Measurements from ENCODE around the gene LCE1D.

The LCE1D gene

GRCh38 chr1:152796421-152796820, at the start of gene LCE1D:
Gene LCE1D (plus strand): TSS chr1:152796721. CDS start chr1:152797795, 1,074 bp downstream.
- DNase-seq: no peak

GRCh38 chr1:152747831-152748230, 48.7 kb upstream of the LCE1D start:
- no peak for DNase-seq

- no peak for DNase-seq
These were observed 44.3 kb upstream of the LCE1D start for GRCh38 chr1:152752225-152752624.

GRCh38 chr1:152753586-152753985, 42.9 kb upstream of the LCE1D start:
- no peak for DNase-seq

- no peak for DNase-seq
These were observed 39.6 kb upstream of the LCE1D start for GRCh38 chr1:152756872-152757271.

- no peak for DNase-seq
These were observed 38.8 kb upstream of the LCE1D start, which contains the start of gene KPRP for GRCh38 chr1:152757747-152758146. Gene KPRP (plus strand): TSS chr1:152758025. CDS start chr1:152759589, 1,564 bp downstream.

GRCh38 chr1:152758636-152759035, 37.9 kb upstream of the LCE1D start:
- no peak for DNase-seq

GRCh38 chr1:152759453-152760173, 36.9 kb upstream of the LCE1D start:
- DNase-seq: no peak

GRCh38 chr1:152760551-152761190, 35.9 kb upstream of the LCE1D start:
- no peak for DNase-seq

- no peak for DNase-seq
These were observed 34.8 kb upstream of the LCE1D start for GRCh38 chr1:152761609-152762213.

GRCh38 chr1:152768847-152769533, 27.5 kb upstream of the LCE1D start:
- DNase-seq: no peak

- DNase-seq: no peak
These were observed 26.1 kb upstream of the LCE1D start for GRCh38 chr1:152770411-152770810.

- no peak for DNase-seq
These were observed 21.6 kb upstream of the LCE1D start, which contains the start of gene LCE1F for GRCh38 chr1:152774875-152775274. Gene LCE1F (plus strand): TSS chr1:152775140. CDS start chr1:152776372, 1,232 bp downstream.

- no peak for DNase-seq
These were observed 20.2 kb upstream of the LCE1D start for GRCh38 chr1:152776361-152776760.

GRCh38 chr1:152777510-152778137, 18.9 kb upstream of the LCE1D start:
- DNase-seq: no peak

GRCh38 chr1:152783095-152783494, 13.4 kb upstream of the LCE1D start:
- DNase-seq: no peak

- no peak for DNase-seq
These were observed 10.4 kb upstream of the LCE1D start, which contains the start of gene LCE1E for GRCh38 chr1:152786077-152786476. Gene LCE1E (plus strand): TSS chr1:152786257. CDS start chr1:152787300, 1,043 bp downstream.

- no peak for DNase-seq
These were observed 835 bp upstream of the LCE1D start for GRCh38 chr1:152795686-152796085.

GRCh38 chr1:152801333-152801732, 4.8 kb downstream of the LCE1D start:
- DNase-seq: no peak

GRCh38 chr1:152806576-152806975, 10.1 kb downstream of the LCE1D start, which contains the start of gene LCE1C:
Gene LCE1C (minus strand): TSS chr1:152806651. CDS start chr1:152805478, 1,173 bp downstream.
- DNase-seq: no peak

GRCh38 chr1:152811050-152811449, 14.5 kb downstream of the LCE1D start:
- DNase-seq: no peak

- DNase-seq: no peak
These were observed 15.2 kb downstream of the LCE1D start, which contains the start of gene LCE1B for GRCh38 chr1:152811671-152812070. Gene LCE1B (plus strand): TSS chr1:152811971. CDS start chr1:152812447, 476 bp downstream.

Data from NCI-H2227 treated with DMSO at 0.1 percent for 48 hours (cell line).